Body of pancreas (tissue), 4 donors: ENCODE data around the gene CFAP52. TPM values are rescaled to one million over a fixed set of nuclear protein-coding genes. Genes with fewer than 3 reads are reported as not detected.
"Not testable (repeated sequence)": the region's sequence is repeated elsewhere in the genome, so short reads cannot be mapped to it uniquely, and the experiment has no call there.

Source experiments
- ATAC-seq: fragments of 150-250 bp; one replicate; pipeline ENCODE4 v1.9.1; 2016
- DNase-seq, 4 donors: peaks; one replicate each; pipeline ENCODE4 v3.0.0-alpha.2; 2019
- H3K27ac ChIP-seq, 4 donors: fragments of 200-600 bp; sonication (generic); 1 replicate in 3 of 4; 2 replicates in 1 of 4; pipeline versions ENCODE4 v1.5.1 to v1.6.1; 2016 to 2019; ENCODE audit warnings: mild to moderate bottlenecking in 1 of 4, mixed read lengths in 1 of 4, moderate library complexity in 1 of 4
- H3K27me3 ChIP-seq, 2 donors: fragments of 200-600 bp; sonication (generic); one replicate each; pipeline ENCODE4 v1.6.0; 2016; ENCODE audit warnings: mild to moderate bottlenecking in 1 of 2
- H3K36me3 ChIP-seq, 2 donors: fragments of 200-600 bp; sonication (generic); replicated peaks in 1 of 2; 2 replicates each; pipeline ENCODE4 v1.5.1; 2016; ENCODE audit warnings: low read depth in 2 of 2; ENCODE audit not compliant: insufficient read depth in 1 of 2
- H3K4me1 ChIP-seq: fragments of 200-600 bp; sonication (generic); one replicate; pipeline ENCODE4 v1.6.0; 2016
- H3K4me3 ChIP-seq, 2 donors: fragments of 200-600 bp; sonication (generic); 1 replicate in 1 of 2; 2 replicates in 1 of 2; pipeline ENCODE4 v1.5.1; 2016 to 2019
- H3K9me3 ChIP-seq, 3 donors: fragments of 200-600 bp; sonication (generic); 1 replicate in 2 of 3; 2 replicates in 1 of 3; pipeline ENCODE4 v1.5.1; 2016
- CTCF ChIP-seq, 7 experiments: fragments of 450-650 bp in 4 of 7; fragments of 200-600 bp in 3 of 7; sonication (generic) in 3 of 7; IDR thresholded peaks; one replicate each; pipeline ENCODE4 v1.5.1; 2016 to 2019; ENCODE audit warnings: antibody characterized with exemption in 7 of 7
- POLR2A ChIP-seq, 3 donors: fragments of 450-650 bp; IDR thresholded peaks; one replicate each; pipeline ENCODE4 v1.6.1; 2016; ENCODE audit warnings: antibody characterized with exemption in 3 of 3, mild to moderate bottlenecking in 2 of 3
- WGBS, 2 donors: methylation state at CpG; one replicate each; pipeline ENCODE4 v1.1.5; 2017; 5-methylcytosine and 5-hydroxymethylcytosine counted together
- intact Hi-C: fragments of 100-400 bp; cut with DNase I; formaldehyde crosslinking; loops from one replicate; pipeline ENCODE4 v1.15.1; 2023
- total RNA-seq, 2 donors: library from RNA; depleted of rRNA; stranded (reverse); fragments of >200 nt; gene quantifications; one replicate each; pipeline ENCODE4 v1.1.0, GENCODE V29; 2016

The CFAP52 gene
- total RNA-seq, 2 donors from 2014 or later = not detected

GRCh38 chr17:9622961-9623360, 46.5 kb downstream of the CFAP52 start:
- DNase-seq (no peak), ATAC-seq (no peak)
- Histone ChIP-seq H3K27me3 (no peaks in the 10 kb centered on the region), H3K4me1 (no peaks in the 10 kb centered on the region), H3K4me3 (no peak overlapping the region), H3K9me3 (no peaks in the 10 kb centered on the region), H3K36me3 (no peaks in the 10 kb centered on the region), H3K27ac (no peak overlapping the region)
- intact Hi-C loops = no loop called here
- TF ChIP-seq POLR2A (IDR thresholded peaks at IDR 0.05) = no peak
- no peak for TF ChIP-seq CTCF (IDR thresholded peaks at IDR 0.05)

GRCh38 chr17:9628509-9628908, 52.1 kb downstream of the CFAP52 start:
- H3K27ac ChIP-seq = no peak overlapping the region
- DNase-seq (no peak), ATAC-seq (no peak)
- WGBS, 2 donors = 74 to 81% methylated on average over 10 of the region's 10 CpGs
- H3K9me3 ChIP-seq = no peaks in the 10 kb centered on the region
- TF ChIP-seq CTCF (IDR thresholded peaks at IDR 0.05) (peak in 2 of 7 experiments; percentile 6 to 17), POLR2A (IDR thresholded peaks at IDR 0.05) (no peak)
- H3K27me3 ChIP-seq = no peaks in the 10 kb centered on the region
- no peaks in the 10 kb centered on the region for H3K4me1 ChIP-seq
- intact Hi-C loops = no loop called here
- H3K36me3 ChIP-seq = no peaks in the 10 kb centered on the region
- H3K4me3 ChIP-seq = no peak overlapping the region

- no peak for DNase-seq
- Histone ChIP-seq H3K4me1 (no peaks in the 10 kb centered on the region), H3K4me3 (no peak overlapping the region), H3K36me3 (no peaks in the 10 kb centered on the region), H3K27me3 (no peaks in the 10 kb centered on the region), H3K9me3 (no peaks in the 10 kb centered on the region), H3K27ac (no peak overlapping the region)
- ATAC-seq = no peak
- intact Hi-C loops = loop anchor here (10.0 kb wide), 1 partner anchor 48 kb away; no protein-coding TSS in a partner anchor
- no peak for TF ChIP-seq CTCF (IDR thresholded peaks at IDR 0.05)
- no peak for TF ChIP-seq POLR2A (IDR thresholded peaks at IDR 0.05)
- 88 to 93% methylated on average over 11 of the region's 11 CpGs for WGBS, 2 donors
These were observed 56.3 kb downstream of the CFAP52 start for GRCh38 chr17:9632741-9633140.

GRCh38 chr17:9635340-9635739, 58.9 kb downstream of the CFAP52 start:
- no peaks in the 10 kb centered on the region for H3K4me1 ChIP-seq
- TF ChIP-seq CTCF (IDR thresholded peaks at IDR 0.05) = no peak
- TF ChIP-seq POLR2A (IDR thresholded peaks at IDR 0.05) = no peak
- no peak overlapping the region for H3K4me3 ChIP-seq
- no peak overlapping the region for H3K27ac ChIP-seq
- ATAC-seq = no peak
- H3K36me3 ChIP-seq = no peaks in the 10 kb centered on the region
- no peak for DNase-seq
- H3K9me3 ChIP-seq = no peaks in the 10 kb centered on the region
- no peaks in the 10 kb centered on the region for H3K27me3 ChIP-seq
- WGBS, 2 donors = 84 to 90% methylated on average over 6 of the region's 6 CpGs
- intact Hi-C loops = loop anchor here (10.0 kb wide), 1 partner anchor 51 kb away; no protein-coding TSS in a partner anchor

- Histone ChIP-seq H3K27me3 (no peaks in the 10 kb centered on the region), H3K4me3 (no peak overlapping the region), H3K9me3 (no peaks in the 10 kb centered on the region), H3K4me1 (no peaks in the 10 kb centered on the region), H3K36me3 (no peaks in the 10 kb centered on the region), H3K27ac (no peak overlapping the region)
- TF ChIP-seq CTCF (IDR thresholded peaks at IDR 0.05) (no peak), POLR2A (IDR thresholded peaks at IDR 0.05) (no peak)
- intact Hi-C loops = loop anchor here (10.0 kb wide), 1 partner anchor 52 kb away; no protein-coding TSS in a partner anchor
- DNase-seq (no peak), ATAC-seq (no peak)
- WGBS, 2 donors = 86 to 91% methylated on average over 12 of the region's 12 CpGs
These were observed 60.1 kb downstream of the CFAP52 start for GRCh38 chr17:9636501-9636900.

- not testable (repeated sequence) for ATAC-seq, DNase-seq
These were observed 63.9 kb downstream of the CFAP52 start for GRCh38 chr17:9640388-9640787.

More at GRCh38 chr17:9640388-9640787, 63.9 kb downstream of the CFAP52 start:
- H3K27ac ChIP-seq, H3K9me3 ChIP-seq, H3K36me3 ChIP-seq, H3K4me3 ChIP-seq, H3K4me1 ChIP-seq, H3K27me3 ChIP-seq, intact Hi-C loops: not testable (repeated sequence)
- WGBS, 2 donors = 88% methylated on average over 5 of the region's 5 CpGs
